HG03060 (cell line): ENCODE measurements around the gene SPATA16.
"Not testable (repeated sequence)": the region's sequence is repeated elsewhere in the genome, so short reads cannot be mapped to it uniquely, and the experiment has no call there.

Experiments used
- ATAC-seq: cut with Tn5 transposase; IDR thresholded peaks from one replicate; pipeline ENCODE4 v1.9.1; 2021; ENCODE audit warnings: low read depth, moderate number of reproducible peaks; ENCODE audit not compliant: unreplicated experiment

The SPATA16 gene

GRCh38 chr3:172968646-172969045, 172.4 kb downstream of the SPATA16 start:
- ATAC-seq = no peak

- no peak for ATAC-seq
Measured at GRCh38 chr3:172965256-172965655, 175.8 kb downstream of the SPATA16 start.

- ATAC-seq = not testable (repeated sequence)
Measured at GRCh38 chr3:172960626-172961182, 180.3 kb downstream of the SPATA16 start.

- no peak for ATAC-seq
Measured at GRCh38 chr3:172958565-172958964, 182.5 kb downstream of the SPATA16 start.

GRCh38 chr3:172953571-172953970, 187.5 kb downstream of the SPATA16 start:
- no peak for ATAC-seq

- ATAC-seq = no peak
Measured at GRCh38 chr3:172951511-172951910, 189.5 kb downstream of the SPATA16 start.

- no peak for ATAC-seq
Measured at GRCh38 chr3:172946061-172946460, 195.0 kb downstream of the SPATA16 start.

GRCh38 chr3:172939651-172940293, 201.3 kb downstream of the SPATA16 start:
- no peak for ATAC-seq

- no peak for ATAC-seq
Measured at GRCh38 chr3:172938788-172939187, 202.2 kb downstream of the SPATA16 start.

GRCh38 chr3:172931746-172932285, 209.2 kb downstream of the SPATA16 start:
- no peak for ATAC-seq

GRCh38 chr3:172929451-172929850, 211.6 kb downstream of the SPATA16 start:
- ATAC-seq = no peak

- ATAC-seq = no peak
Measured at GRCh38 chr3:172924546-172924945, 216.5 kb downstream of the SPATA16 start.

- no peak for ATAC-seq
Measured at GRCh38 chr3:172919297-172919683, 221.7 kb downstream of the SPATA16 start.

GRCh38 chr3:172918568-172919296, 222.3 kb downstream of the SPATA16 start:
- ATAC-seq = no peak

- ATAC-seq = no peak
Measured at GRCh38 chr3:172918165-172918564, 222.9 kb downstream of the SPATA16 start.

GRCh38 chr3:172915911-172916514, 225.0 kb downstream of the SPATA16 start:
- no peak for ATAC-seq

- ATAC-seq = no peak
Measured at GRCh38 chr3:172914854-172915253, 226.2 kb downstream of the SPATA16 start.

- ATAC-seq = no peak
Measured at GRCh38 chr3:172913911-172914655, 227.0 kb downstream of the SPATA16 start.

GRCh38 chr3:172911142-172911541, 229.9 kb downstream of the SPATA16 start:
- ATAC-seq = no peak

GRCh38 chr3:172908771-172909270, 232.2 kb downstream of the SPATA16 start:
- no peak for ATAC-seq
